Fibroblast of skin of abdomen (primary cell): ENCODE data around the gene GAB2.
A peak's percentile ranks its signal among the peaks of the same experiment; 100 is the strongest.
"Not testable (repeated sequence)": the region's sequence is repeated elsewhere in the genome, so short reads cannot be mapped to it uniquely, and the experiment has no call there.

Experiments
- DNase-seq: peaks from one replicate; pipeline ENCODE4 v3.0.0-alpha.2; 2013

The GAB2 gene

GRCh38 chr11:78274739-78275138 is 142.9 kb downstream of the GAB2 start:
- DNase-seq = no peak

DNA sequence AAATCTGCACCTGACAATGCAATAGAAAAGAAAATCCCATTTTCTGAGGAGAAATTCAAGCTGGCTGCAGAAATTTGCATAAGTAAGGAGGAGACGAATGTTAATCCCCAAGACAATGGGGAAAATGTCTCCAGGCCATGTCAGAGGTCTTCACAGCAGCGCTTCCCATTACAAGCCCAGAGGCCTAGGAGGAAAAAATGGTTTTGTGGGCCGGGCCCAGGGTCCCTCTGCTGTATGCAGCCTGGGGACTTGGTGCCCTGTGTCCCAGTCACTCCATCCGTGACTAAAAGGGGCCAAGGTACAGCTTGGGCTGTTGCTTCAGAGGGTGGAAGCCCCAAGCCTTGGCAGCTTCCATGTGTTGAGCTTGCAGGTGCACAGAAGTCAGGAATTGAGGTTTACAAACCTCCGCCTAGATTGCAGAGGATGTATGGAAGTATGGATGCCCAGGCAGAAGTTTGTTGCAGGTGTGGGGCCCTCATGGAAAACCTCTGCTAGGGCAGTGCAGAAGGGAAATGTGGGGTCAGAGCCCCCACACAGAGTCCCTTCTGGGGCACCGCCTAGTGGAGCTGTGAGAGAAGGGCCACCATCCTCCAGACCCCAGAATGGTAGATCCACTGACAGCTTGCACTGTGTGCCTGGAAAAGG is 144.9 kb downstream of the GAB2 start:
- not testable (repeated sequence) for DNase-seq

DNA sequence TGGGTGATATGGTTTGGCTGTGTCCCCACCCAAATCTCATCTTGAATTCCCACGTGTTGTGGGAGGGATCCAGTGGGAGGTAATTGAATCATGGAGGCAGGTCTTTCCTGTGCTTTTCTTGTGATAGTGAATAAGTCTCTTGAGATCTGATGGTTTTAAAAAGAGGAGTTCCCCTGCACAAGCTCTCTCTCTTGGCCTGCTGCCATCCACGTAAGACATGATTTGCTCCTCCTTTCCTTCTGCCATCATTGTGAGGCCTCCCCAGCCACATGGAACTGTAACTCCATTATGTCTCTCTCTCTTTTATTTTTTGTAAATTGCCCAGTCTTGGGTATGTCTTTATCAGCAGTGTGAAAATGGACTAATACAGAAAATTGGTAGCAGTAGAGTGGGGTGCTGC is 145.8 kb downstream of the GAB2 start:
- DNase-seq = not testable (repeated sequence)

DNA sequence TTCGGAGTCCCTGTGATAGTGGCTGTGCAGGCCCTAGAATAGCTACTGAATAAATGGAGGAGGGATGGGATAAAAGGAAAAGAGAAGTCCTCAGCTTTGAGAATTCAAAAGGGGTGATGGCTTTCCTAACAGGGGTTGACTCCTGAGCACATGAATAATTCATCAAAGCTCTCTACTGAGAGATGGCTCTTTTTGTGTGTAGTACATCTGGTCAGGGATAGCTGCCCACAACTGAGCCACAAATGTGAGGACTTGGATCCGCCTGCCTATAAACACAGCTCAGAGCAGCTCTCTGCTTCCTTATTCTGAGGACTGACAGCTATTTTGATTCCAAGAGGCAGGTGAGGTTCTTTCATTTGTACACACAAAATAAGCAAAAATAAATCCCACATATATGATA is 146.6 kb downstream of the GAB2 start:
- no peak for DNase-seq

DNA sequence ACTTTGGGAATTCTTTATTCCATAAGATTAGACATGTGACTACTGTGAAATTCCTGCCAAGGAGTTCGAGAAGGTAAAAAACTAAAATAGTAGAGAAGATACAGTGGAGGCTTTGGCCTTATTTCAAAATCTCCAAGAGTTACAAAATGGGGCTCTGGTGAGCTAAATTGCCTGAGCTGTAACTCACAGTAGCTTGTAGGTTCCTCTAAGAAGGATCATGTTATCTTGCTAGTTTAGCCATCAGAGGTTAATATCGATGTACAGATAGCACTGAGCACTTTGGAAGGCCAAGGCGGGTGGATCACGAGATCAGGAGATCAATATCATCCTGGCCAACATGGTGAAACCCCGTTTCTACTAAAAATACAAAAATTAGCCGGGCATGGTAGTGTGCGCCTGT is 147.8 kb downstream of the GAB2 start:
- no peak for DNase-seq

- peak; percentile 5 for DNase-seq
Measured at GRCh38 chr11:78268591-78269410, 148.8 kb downstream of the GAB2 start.

GRCh38 chr11:78266451-78266850 is 151.2 kb downstream of the GAB2 start:
- no peak for DNase-seq

GRCh38 chr11:78265326-78265725 is 152.3 kb downstream of the GAB2 start:
- no peak for DNase-seq

- DNase-seq = no peak
Measured at GRCh38 chr11:78262691-78263090, 154.9 kb downstream of the GAB2 start.

DNA sequence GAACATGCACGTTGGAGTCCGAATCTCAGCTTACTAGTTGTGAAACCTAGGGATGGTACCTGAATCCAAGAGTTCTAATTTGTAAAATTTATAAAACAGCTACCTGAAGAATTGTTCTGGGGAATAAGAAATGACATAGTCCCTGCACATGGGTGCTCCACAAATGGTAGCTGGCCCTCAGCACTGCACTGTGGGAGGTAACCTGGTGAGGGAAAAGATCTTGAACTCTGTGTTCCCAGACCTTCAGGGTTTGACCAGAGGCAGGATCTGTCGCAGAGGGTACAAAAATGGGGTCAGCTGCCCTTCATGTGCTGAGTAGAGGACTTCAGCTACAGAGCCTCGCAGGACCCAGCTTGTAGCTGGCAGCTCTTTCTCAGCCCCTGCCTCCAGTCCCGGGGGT is 155.4 kb downstream of the GAB2 start:
- no peak for DNase-seq

- no peak for DNase-seq
Measured at GRCh38 chr11:78261828-78262227, 155.8 kb downstream of the GAB2 start.

DNA sequence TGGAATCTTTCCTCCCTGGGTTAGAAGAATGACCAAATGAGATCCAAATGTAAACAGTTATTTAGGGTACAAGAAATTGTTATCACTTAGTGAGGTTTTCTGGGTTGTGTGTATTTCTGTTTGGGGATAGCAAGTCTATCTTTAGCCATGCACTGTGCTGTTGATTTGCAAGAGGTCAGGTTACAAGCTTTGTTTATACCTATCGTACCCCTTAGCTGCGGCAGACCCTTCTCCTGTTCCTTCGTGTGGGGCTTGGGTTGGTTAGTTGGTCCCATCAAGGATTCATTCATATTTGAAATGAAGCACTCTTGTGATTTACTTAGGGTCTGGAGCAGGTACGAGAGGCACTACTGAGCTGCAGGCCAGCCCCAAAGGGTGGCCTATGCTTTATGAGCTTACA is 156.3 kb downstream of the GAB2 start:
- no peak for DNase-seq

- no peak for DNase-seq
Measured at GRCh38 chr11:78259777-78260487, 157.7 kb downstream of the GAB2 start.

DNA sequence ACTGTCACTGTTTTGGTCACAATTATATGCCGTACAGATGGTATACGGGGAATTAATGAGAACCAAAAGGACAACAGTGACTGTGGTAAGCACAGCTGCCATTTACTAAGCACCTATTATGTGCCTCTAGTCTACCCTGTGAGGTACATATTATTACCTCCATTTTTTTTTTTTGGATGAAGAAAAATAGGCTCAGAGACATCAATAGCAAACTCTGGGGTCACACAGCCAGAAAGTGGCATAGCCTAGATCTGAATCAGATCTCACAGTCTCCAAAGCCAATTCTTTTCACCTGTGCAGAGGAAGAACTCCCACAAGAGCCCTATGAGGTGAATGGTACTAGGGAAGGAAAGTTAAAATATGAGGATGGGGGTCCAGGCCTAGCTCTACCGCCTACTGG is 160.0 kb downstream of the GAB2 start:
- no peak for DNase-seq

DNA sequence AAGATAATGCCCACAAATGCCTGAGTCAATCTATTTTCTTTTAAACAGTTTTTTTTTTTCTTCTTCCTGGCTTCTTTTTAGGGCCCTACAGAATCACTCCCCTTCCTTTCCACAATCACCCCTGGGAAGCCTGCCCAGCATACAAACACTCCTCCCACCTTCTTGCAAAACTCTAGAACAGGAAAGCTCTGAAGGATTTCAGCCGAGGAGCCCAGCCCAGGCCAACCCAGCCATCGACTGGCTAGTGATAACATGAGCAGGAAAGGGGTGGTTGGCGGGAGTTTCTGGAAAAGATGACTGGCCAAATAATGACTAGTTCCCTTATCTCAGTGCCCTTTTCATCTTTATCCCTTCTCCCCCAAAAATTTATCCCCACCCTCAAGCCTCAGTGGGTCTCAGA is 160.7 kb downstream of the GAB2 start:
- DNase-seq = peak; percentile 72

DNA sequence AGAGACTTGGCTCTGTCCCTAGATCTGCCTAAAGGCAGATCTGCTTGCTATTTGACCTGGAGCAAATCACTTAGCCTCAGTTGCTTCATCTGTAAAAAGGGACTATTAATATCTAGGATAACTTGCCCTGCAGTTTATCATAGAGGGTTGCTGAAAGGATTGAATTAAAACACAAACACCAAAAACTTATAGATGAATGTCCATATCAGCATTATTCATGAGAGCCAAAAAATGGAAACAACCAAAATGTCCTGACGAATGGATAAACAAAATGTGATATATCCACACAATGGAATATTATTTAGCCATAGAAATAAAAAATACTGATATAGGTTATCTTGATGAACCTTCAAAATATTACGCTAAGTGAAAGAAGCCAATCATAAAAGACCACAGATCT is 161.7 kb downstream of the GAB2 start:
- no peak for DNase-seq

DNA sequence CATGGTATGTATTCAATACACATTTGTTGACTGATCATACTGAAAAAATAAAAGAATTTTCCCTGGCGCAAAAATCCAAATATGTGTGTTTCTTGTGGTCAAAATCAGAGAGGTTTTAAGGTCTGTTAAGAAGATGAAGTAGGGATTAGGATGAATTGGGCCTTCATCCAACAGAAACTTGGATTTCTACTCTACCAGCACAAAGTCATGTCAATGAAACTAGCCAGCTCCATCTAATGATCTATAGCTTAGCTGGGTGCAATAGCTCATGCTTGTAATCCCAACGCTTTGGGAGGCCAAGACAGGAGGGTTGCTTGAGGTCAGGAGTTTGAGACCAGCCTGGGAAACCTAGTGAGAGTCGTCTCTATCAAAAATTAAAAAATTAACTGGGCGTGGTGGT is 163.4 kb downstream of the GAB2 start:
- peak; percentile 12 for DNase-seq

DNA sequence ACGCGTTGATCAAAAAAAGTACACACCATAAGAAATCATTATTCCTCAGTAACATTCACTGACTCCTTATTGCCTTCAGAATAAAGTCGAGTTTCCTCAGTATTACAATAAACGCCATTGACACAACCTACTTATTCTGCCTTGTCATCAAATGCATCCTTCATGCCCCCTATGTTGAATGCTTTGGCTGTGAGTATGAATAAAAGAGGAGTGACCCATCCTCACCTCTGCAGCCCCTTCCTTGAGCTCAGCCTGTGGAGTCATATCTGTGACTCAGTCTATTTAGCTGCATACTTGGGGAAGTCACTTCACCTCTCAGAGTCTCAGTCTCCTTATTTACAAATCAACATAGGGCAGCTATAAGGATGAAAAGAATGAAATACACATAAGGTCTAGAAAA is 163.8 kb downstream of the GAB2 start:
- DNase-seq = peak; percentile 50

DNA sequence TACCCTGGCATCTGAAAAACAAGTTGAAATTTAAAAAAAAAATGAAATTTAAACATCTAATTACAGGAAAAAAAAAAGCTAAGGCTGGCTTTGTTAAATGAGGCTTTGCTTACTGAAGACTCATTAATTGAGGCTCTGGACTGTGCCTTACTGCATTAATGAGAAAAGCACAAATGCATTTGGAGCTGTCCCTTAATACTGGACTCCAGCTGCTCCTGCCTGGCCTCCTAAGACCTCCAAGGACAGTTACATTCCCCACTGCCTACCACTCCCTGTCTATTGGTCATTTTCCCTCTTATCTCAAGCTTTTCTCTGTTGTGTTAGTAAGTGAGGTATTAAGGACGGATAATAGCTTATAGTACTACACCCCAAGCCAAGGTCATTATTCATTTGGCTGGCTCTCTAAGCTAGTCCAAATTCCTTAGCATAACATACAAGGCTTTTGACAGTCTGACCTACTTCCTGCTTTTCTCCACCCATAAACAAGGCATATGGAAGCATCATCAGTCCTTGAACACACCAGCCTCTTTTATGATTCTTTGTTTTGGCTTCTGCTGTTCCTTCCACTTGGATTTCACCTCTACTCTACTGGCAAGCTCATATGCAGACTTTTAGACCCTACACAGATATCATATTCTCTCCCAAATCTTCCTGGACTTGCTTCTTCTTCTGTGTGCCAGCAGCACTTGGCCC is 166.4 kb downstream of the GAB2 start:
- DNase-seq = peak; percentile 65

DNA sequence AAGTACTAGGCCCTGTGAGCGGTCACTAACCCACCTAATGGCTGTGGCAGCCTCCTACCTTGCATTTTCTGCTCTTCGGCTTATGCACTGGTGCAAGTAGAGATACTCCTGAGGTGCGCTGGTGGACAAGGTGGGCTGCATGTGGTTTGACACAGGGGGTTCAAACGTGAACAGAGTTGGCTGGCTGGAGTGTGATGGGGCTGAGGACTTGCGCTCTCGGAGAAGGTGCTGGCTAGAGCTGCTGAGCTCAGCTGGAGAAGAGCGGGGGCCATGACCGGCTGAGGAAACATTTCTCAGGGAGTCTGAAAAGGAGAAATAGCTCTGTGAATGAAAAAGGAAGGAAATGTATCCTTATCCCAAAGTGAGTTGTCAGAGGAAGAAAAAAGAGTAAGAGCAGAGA is 167.5 kb downstream of the GAB2 start:
- DNase-seq = no peak

DNA sequence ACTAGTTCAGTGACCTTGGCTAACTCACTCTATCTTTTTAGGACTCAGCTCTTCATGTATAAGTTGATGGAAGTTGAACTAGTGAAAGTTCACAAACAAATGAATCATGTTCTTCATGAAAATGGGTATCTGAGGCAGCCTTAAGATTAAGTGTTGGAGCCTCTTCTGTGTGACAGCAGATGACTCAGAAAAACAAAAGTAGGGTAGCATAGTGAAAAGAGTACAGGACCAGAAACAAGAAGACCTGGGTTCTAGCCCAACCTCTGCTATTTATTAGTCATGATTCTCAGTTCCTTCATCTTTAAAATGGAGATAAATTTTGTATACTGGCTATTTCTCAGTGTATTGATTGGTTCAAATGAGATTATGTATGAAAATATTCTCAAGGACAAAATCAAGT is 168.7 kb downstream of the GAB2 start:
- no peak for DNase-seq

DNA sequence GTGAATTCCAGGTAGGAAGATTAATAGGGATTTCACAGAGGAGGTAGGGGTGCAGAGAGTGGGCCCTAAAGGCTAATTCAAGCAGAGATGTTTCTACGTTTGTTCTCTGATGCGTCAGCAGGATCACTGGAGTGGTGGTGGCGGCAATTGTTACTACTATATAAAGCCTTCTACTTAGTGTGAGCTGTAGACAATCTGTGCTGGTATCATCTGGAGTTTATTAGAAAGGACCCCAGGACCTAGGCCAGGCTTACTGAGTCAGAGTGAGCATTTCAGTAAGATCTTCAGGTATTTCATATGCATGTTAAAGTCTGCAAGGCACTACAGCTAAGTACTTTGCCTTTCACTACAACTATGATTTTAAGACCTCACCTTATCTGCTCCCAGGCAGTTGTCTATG is 169.4 kb downstream of the GAB2 start:
- peak; percentile 85 for DNase-seq
